HG02981 (cell line): ENCODE results near the gene AIF1L.
"Not testable (repeated sequence)": the region's sequence is repeated elsewhere in the genome, so short reads cannot be mapped to it uniquely, and the experiment has no call there.

Experiments
- ATAC-seq: cut with Tn5 transposase; IDR thresholded peaks from one replicate; pipeline ENCODE4 v1.9.1; 2021; ENCODE audit warnings: mild to moderate bottlenecking, moderate library complexity; ENCODE audit not compliant: unreplicated experiment

The AIF1L gene

GRCh38 chr9:131097948-131098278, 1.6 kb downstream of the AIF1L start:
- no peak for ATAC-seq

DNA sequence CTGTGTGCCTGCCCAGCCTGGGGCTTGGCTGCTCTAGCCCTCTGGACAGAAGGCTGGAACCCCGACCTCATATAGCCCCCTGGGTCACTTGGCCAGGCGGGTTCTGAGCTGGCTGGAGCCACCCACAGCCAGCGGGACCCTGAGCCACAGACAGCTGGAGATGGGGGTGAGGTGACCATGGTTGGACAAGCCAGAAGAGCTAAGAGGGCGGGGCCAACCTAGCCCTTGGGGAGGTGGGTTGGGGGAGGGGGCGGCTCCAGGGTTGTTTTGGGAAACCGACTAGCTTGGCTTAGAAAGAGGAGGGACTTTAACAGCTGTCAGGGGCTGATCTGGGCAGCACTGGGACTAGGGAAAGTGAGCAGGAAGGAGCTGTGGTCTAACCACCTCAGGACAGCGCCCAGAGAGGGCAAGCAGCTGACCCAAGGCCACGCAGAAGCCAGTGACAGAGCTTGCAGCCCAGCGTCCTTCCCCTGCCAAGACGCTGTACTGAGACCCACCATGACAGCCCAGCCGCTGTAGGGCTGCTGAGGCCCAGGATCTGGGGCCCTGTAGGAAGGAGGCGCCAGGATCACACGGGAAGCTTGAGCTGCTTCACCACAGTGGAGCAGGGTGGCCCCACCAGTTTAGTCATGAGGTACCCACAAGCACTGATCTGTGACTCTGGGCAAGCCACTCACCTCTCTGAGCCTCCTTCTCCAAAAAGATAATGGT, 2.2 kb downstream of the AIF1L start:
- ATAC-seq = no peak

- no peak for ATAC-seq
Measured at GRCh38 chr9:131099102-131099606, 2.8 kb downstream of the AIF1L start.

DNA sequence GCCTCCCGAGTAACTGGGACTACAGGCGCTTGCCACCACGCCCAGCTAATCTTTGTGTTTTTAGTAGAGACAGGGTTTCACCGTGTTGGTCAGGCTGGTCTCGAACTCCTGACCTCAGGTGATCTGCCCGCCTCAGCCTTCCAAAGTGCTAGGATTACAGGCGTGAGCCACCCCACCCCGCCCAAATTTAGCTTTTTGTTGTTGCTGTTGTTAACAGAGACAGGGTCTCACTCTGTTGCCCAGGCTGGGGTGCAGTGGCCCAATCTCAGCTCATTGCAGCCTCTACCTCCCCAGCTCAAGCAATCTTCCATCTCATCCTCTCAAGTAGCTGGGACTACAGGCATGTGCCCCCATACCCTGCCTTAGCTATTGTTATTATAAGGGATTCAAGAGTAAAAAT, 3.5 kb downstream of the AIF1L start:
- ATAC-seq = not testable (repeated sequence)

DNA sequence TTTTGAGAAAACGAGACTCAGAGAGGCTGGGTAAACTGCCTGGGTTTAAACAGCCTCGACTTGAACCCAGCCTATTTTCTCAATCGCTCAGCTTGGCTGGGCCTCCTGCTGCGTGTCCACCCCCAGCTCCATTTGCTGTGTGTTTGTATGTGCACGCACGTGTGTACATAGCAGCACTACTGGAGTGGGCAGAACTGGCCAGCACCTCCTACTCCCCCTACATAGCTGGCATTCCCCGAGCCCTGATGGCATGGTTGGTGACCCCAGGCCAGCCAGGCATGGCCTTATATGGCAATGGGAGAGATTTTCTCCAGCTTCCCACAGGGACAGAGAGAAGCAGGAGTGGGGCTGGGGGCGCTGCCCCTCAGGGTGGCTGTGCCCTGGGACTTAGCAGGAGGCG, 4.1 kb downstream of the AIF1L start:
- ATAC-seq = no peak

DNA sequence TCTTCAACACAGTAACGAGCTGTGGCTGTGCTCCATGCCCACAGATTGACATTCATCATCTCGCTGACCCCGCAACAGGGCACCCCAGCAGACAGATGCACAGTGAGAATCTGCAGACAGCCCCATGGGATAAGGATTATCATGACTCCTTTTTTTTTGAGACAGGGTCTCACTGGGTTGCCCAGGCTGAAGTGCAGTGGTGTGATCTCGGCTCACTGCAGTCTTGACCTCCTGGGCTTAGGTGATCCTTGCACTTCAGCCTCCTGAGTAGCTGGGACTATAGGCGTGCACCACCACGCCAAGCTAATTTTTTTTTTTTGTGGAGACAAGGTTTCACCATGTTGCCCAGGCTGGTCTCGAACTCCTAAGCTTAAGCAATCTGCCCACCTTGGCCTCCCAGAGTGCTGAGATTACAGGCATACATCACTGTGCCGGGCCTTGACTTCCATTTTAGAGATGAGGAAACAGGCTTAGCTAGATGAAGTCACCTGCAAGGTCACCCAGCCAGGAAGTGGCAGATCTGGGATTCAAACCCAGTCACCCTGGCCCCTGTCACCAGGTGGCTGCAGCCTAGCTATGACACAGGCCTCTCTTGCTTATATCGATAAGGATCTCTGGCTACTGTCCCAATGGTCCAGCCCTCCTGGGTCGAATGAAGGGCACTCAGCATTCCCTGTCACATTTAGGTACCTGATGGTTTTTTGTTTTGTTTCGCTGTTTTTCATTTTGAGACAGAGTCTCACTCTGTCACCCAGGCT, 5.1 kb downstream of the AIF1L start:
- no peak for ATAC-seq

- no peak for ATAC-seq
Measured at GRCh38 chr9:131103024-131103423, 6.7 kb downstream of the AIF1L start.

- no peak for ATAC-seq
Measured at GRCh38 chr9:131103535-131103934, 7.2 kb downstream of the AIF1L start.

GRCh38 chr9:131104016-131104740, 7.8 kb downstream of the AIF1L start:
- ATAC-seq = no peak

DNA sequence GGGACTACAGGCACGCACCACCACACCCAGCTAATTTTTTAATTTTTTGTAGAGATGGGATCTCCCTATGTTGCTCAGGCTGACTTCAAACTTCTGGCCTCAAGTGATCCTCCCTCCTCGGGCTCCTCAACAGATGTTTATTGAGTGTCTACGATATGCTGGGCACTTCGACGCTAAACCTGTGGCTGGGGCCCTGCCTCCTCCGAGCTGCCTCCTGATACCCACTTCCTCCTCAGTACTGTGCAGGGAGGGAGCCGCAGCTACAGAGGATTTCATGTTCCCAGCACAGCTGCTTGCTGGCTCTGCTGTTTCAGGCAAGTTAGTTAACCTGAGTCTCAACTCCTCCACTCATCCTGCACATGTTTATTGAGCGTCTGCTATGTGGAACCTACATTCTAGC, 9.6 kb downstream of the AIF1L start:
- no peak for ATAC-seq

DNA sequence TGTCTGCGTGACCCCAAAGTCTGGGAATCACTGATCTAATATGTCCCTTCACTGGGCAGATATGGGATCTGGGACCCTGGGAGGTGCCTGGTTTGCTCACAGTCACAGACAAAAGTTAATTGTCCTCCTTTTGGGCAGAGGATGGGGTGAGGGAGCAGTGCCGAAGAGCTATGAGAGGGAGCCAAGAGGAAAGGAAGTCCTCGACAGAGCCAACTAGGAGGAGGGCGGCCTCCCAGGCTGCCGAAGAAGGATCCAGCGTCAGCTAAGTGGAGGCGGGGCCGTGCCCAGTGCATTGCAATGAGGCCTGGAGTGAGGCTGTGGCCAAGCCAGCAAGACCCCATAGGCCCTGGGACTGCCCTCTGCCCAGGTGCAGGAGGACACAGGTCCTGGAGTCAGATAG, 11.4 kb downstream of the AIF1L start:
- ATAC-seq = no peak

GRCh38 chr9:131111186-131111853, 15.0 kb downstream of the AIF1L start:
- ATAC-seq = no peak

DNA sequence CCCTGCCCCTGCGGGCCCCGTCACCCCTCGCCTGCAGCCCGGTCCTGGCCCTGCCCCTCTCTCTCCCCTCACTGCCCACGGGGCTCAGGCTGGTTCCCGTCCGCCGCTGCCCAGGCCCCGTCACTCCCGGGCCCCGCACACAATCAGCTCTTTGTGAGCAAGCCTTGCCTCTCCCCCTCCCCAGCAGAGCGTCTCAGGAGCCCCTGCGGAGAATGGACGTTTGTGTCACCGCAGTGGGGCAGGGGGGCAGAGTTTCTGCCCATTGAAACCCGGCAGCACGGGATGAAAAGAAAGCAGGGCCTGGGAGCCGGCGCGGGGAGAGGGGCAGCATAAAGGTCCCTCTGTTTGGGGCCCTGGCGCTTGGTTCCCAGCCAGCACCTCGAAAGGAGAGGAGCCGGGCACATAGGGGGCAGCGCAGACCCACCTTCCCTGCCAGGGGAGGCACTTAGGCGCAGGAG, 15.6 kb downstream of the AIF1L start:
- no peak for ATAC-seq

DNA sequence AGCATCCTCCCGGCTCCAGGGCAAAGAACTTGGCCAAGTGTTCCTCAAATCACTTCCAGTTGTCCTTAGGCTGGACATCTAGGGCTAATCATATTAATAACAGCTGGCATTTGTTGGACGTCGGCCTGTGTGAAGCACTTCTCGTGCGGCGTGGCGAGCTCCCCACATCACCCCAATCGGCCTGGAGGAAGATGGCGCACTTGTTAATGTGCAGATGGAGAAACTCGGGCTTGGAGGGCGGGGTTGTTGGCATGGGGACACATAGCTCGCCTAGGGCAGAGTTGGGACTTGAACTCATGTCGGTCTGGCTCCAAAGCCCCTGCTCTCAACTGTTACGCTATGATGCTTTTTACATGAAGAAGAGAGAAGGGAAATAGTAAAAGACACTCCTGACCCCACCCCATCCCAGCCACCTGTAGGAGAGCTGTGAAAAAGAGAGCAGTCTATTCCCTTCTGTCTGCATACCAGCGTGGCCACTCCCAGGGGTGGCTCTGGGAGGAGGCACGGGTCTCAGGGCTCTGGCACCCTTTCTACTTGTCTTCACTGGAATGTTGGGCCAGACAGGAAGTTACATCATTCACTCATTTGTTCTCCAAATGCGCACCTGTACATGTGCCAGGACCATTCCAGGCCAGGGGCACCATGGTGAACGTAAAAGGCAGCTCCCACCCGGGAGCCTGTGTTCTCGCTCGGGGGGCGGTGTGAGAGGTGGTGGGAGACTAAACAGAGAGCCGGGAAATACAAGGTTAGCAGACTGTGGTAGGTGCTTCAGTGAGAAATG, 16.2 kb downstream of the AIF1L start:
- no peak for ATAC-seq

DNA sequence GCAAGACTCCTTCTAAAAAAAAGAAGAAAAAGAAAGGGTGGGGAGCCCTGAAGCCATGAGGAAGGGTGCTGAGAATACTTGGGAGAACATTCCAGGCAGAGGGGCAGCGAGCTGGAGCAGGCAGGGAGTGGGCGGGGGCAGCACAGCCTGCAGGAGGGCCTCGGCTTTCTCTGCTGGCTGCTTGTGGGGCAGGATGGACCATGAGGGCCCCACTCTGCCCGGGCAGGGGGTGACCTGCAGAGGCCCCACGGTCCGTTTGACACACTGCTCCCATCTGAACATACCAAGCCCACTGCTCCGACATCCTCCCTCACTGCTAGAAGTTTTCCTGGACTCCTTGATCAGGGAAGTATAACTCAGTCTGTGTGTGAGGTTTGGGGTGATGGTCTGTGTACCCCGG, 17.3 kb downstream of the AIF1L start:
- no peak for ATAC-seq

DNA sequence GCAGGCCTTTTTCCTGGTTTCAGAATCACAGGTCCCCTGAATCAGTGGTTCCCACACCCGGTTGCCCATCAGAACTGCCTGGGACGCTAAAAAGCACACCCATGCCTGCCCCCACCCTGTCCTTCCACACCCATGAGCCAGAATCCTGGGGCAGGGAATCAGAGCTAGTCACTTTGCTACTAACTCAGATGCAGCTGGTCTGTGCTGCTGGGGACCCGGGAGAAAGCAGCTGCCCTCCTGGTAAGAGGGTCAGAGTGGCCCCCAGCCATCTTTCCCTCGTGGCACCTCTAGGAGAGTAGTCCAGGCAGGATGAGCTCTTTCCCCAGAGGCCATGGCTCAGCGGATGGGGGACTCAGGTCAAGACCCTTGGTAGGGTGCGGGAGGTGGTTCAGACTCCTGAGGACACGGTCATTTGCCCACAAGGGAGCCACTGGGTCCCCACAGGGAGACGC, 17.8 kb downstream of the AIF1L start:
- ATAC-seq = no peak

DNA sequence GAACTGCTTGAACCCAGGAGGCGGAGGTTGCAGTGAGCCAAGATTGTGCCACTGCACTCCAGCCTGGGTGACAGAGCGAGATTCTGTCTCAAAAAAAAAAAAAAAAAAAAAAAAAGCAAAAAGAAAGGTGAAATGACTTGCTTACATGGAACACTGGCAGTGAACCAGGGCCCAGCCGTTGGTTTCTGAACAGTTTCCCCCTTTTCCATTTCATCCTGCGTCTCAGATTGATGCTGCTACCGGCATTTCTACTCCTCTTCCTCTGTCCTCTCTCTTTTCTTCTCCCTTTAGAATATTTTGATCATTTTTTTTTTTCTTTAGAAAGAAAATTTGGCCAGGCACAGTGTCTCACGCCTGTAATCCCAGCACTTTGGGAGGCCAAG, 19.0 kb downstream of the AIF1L start:
- ATAC-seq = not testable (repeated sequence)

GRCh38 chr9:131116281-131117120, 20.2 kb downstream of the AIF1L start:
- ATAC-seq = no peak

- ATAC-seq = no peak
Measured at GRCh38 chr9:131117121-131117761, 20.9 kb downstream of the AIF1L start.
